Stimulated activated CD4-positive, alpha-beta T cell treated with anti-CD3 and anti-CD28 coated beads, Interleukin-1b, Interleukin-23, amount 100 ng/mL, for 1 hour (primary cell): ENCODE measurements around the gene MCHR1.
"Not testable (repeated sequence)": the region's sequence is repeated elsewhere in the genome, so short reads cannot be mapped to it uniquely, and the experiment has no call there.

ENCODE experiments used
- DNase-seq, 2 donors: peaks; one replicate each; pipeline ENCODE4 v3.0.0-alpha.2; 2020; ENCODE audit warnings: low read depth in 2 of 2

Gene MCHR1

GRCh38 chr22:40679249-40679963 is at the start of gene MCHR1:
MCHR1 (plus strand) TSS chr22:40679484; CDS start chr22:40679653, 169 bp downstream.
- no peak for DNase-seq

- no peak for DNase-seq
Measured at GRCh38 chr22:40631925-40632324, 47.4 kb upstream of the MCHR1 start.

- no peak for DNase-seq
Measured at GRCh38 chr22:40633036-40633435, 46.2 kb upstream of the MCHR1 start.

- DNase-seq: no peak
Measured at GRCh38 chr22:40634119-40634903, 45.0 kb upstream of the MCHR1 start.

GRCh38 chr22:40635043-40635939 is 44.0 kb upstream of the MCHR1 start:
- no peak for DNase-seq

GRCh38 chr22:40635940-40636379 is 43.3 kb upstream of the MCHR1 start:
- DNase-seq: no peak

- DNase-seq: peak; percentile 95 to 97
Measured at GRCh38 chr22:40636380-40637182, 42.7 kb upstream of the MCHR1 start, which contains the start of gene MRTFA. MRTFA (minus strand) TSS chr22:40636719.

GRCh38 chr22:40637183-40638150 is 41.8 kb upstream of the MCHR1 start:
- peak; percentile 10 to 32 for DNase-seq

- no peak for DNase-seq
Measured at GRCh38 chr22:40638261-40638660, 41.0 kb upstream of the MCHR1 start.

- no peak for DNase-seq
Measured at GRCh38 chr22:40641269-40641668, 38.0 kb upstream of the MCHR1 start.

GRCh38 chr22:40642316-40642715 is 37.0 kb upstream of the MCHR1 start:
- DNase-seq: no peak

GRCh38 chr22:40645579-40646197 is 33.6 kb upstream of the MCHR1 start:
- no peak for DNase-seq

GRCh38 chr22:40648386-40648785 is 30.9 kb upstream of the MCHR1 start:
- DNase-seq: no peak

- DNase-seq: no peak
Measured at GRCh38 chr22:40651057-40651456, 28.2 kb upstream of the MCHR1 start.

- DNase-seq: peak; percentile 55 to 57
Measured at GRCh38 chr22:40651563-40652501, 27.5 kb upstream of the MCHR1 start.

- DNase-seq: no peak
Measured at GRCh38 chr22:40653361-40653760, 25.9 kb upstream of the MCHR1 start.

GRCh38 chr22:40654522-40655167 is 24.6 kb upstream of the MCHR1 start:
- DNase-seq: no peak

- not testable (repeated sequence) for DNase-seq
Measured at GRCh38 chr22:40655941-40656340, 23.3 kb upstream of the MCHR1 start.
